ENCODE data around the gene SLC30A4.

DNA sequence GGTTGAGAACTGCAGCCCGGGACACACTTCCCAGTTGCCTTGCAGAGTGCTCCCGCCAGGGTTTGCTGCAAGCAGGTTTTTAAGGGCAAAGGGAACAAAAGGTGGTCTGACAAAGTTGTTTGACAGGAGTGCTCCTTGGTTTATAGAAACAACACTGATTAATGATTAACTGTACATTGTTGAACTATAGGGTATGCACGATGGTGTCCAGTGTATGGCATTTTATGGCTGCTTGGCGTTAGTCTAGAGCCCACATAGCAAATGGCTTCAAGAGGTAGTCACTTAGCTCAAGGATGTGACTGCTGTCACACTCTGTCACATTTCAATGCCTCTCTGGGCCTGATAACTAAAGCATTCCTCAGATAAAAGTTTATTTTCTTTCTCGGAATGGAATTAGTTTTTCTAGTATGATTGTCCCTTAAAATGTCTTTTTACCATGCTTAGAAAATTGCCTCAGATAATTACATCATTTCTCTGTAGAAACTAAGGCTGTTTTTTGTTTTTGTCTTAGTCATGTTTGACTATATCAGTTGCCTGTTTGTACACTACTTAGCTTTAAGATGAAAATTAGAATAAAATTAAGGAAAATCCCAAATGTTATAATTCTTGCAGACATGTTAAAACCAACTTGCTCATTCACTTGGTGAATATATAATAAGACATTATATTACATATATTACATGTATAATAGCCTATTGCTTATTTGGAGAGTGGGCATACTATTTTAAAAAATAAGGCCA, 82.9 kb downstream of the SLC30A4 start:
- TF ChIP-seq POLR2A (IDR thresholded peaks at IDR 0.05; ENCODE audit: low read depth, low read length) (no peak), TAF1 (IDR thresholded peaks at IDR 0.05; ENCODE audit: borderline replicate concordance, low read depth, low read length) (no peak), POLR2AphosphoS5 (IDR thresholded peaks at IDR 0.05; ENCODE audit: low read depth, low read length) (no peak)
